AG09319 (cell line): Measurements from ENCODE around the gene HFM1.
A peak's percentile ranks its signal among the peaks of the same experiment; 100 is the strongest.

Experiments
- DNase-seq: peaks from one replicate; pipeline ENCODE4 v3.0.0-alpha.2; 2010; ENCODE audit warnings: low read depth; ENCODE audit errors: extremely low read depth
- TF ChIP-seq, protein P1 (sequence below): IDR thresholded peaks from 2 replicates; pipeline ENCODE4 v1.5.1; 2011; ENCODE audit warnings: low read depth, mild to moderate bottlenecking, inconsistent platforms, low read length, moderate library complexity

The HFM1 gene

GRCh38 chr1:91278754-91279153, 125.9 kb downstream of the HFM1 start:
- DNase-seq: no peak
- TF ChIP-seq, protein P1, sequence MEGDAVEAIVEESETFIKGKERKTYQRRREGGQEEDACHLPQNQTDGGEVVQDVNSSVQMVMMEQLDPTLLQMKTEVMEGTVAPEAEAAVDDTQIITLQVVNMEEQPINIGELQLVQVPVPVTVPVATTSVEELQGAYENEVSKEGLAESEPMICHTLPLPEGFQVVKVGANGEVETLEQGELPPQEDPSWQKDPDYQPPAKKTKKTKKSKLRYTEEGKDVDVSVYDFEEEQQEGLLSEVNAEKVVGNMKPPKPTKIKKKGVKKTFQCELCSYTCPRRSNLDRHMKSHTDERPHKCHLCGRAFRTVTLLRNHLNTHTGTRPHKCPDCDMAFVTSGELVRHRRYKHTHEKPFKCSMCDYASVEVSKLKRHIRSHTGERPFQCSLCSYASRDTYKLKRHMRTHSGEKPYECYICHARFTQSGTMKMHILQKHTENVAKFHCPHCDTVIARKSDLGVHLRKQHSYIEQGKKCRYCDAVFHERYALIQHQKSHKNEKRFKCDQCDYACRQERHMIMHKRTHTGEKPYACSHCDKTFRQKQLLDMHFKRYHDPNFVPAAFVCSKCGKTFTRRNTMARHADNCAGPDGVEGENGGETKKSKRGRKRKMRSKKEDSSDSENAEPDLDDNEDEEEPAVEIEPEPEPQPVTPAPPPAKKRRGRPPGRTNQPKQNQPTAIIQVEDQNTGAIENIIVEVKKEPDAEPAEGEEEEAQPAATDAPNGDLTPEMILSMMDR: peak; percentile 28

- TF ChIP-seq, protein P1: no peak
- no peak for DNase-seq
These were observed 130.8 kb downstream of the HFM1 start for GRCh38 chr1:91273875-91274274.

GRCh38 chr1:91261655-91262054, 143.0 kb downstream of the HFM1 start:
- TF ChIP-seq, protein P1: no peak
- no peak for DNase-seq

DNA sequence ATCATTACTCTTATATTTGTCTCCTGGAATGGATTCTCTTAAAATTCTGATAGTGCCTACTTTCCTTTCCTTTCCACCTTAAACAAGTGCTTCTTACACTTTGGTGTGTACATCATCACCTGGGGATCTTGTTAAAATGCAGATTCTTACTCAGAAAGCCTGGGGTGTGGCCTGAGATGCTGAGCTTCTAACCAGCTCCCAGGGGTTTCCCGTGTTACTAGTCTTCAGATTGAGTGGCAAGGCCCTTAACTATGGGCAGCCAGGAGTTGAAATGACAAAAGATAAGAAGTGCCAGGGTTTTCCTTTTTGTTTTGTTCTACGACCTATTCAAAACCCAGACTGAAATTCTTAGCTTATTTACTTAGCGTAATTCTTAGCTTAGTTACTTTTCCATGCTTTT, 159.2 kb downstream of the HFM1 start:
- no peak for DNase-seq
- TF ChIP-seq, protein P1: no peak

- DNase-seq: no peak
- TF ChIP-seq, protein P1: no peak
These were observed 159.9 kb downstream of the HFM1 start for GRCh38 chr1:91244737-91245136.

GRCh38 chr1:91243171-91243570, 161.5 kb downstream of the HFM1 start:
- TF ChIP-seq, protein P1: no peak
- DNase-seq: no peak

GRCh38 chr1:91234181-91234580, 170.5 kb downstream of the HFM1 start:
- DNase-seq: no peak
- TF ChIP-seq, protein P1: no peak

DNA sequence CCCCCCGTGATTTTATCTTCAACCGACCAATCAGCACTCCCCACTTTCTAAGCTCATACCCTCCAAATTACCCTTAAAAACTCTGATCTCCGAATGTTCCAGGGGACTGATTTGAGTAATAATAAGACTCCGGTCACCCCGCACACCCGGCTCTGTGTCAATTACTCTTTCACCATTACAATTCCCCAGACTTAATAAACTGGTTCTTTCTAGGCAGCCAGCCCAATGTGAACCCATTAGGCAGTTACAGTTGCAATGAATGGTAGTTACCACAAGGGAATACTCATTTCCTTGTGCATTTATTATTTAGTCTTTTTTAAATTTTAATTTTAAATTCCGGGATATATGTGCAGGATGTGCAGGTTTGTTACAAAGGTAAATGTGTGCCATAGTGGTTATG, 177.9 kb downstream of the HFM1 start:
- no peak for DNase-seq
- TF ChIP-seq, protein P1: no peak
